Activated naive CD4-positive, alpha-beta T cell treated with anti-CD3 and anti-CD28 coated beads, Interleukin-2, amount 10 ng/mL, durations not matched to agents 7 days and 5 days (primary cell): ENCODE data around the gene BRD3.
A peak's percentile ranks its signal among the peaks of the same experiment; 100 is the strongest.
"Not testable (repeated sequence)": the region's sequence is repeated elsewhere in the genome, so short reads cannot be mapped to it uniquely, and the experiment has no call there.

Source experiments
- CTCF ChIA-PET: fragments of 350-600 bp; sonication (Branson Sonifier 250); formaldehyde crosslinking; loops from one replicate; lab custom pipeline; 2021; ENCODE audit warnings: antibody characterized with exemption; lab: Charles Lee
- DNase-seq: peaks from one replicate; pipeline ENCODE4 v3.0.0-alpha.2; 2020
- H3K27ac Mint-ChIP-seq: one replicate; pipeline ENCODE4 v1.8.0; 2021; ENCODE audit warnings: mild to moderate bottlenecking, moderate library complexity, mixed read lengths
- H3K27me3 Mint-ChIP-seq: one replicate; pipeline ENCODE4 v1.8.0; 2021; ENCODE audit warnings: mild to moderate bottlenecking, mixed read lengths
- H3K36me3 Mint-ChIP-seq: one replicate; pipeline ENCODE4 v1.8.0; 2021; ENCODE audit warnings: mixed read lengths
- H3K4me1 Mint-ChIP-seq: one replicate; pipeline ENCODE4 v1.8.0; 2021; ENCODE audit warnings: mixed read lengths
- H3K4me3 Mint-ChIP-seq: one replicate; pipeline ENCODE4 v1.8.0; 2021; ENCODE audit warnings: mild to moderate bottlenecking, moderate library complexity, mixed read lengths
- H3K9me3 Mint-ChIP-seq: one replicate; pipeline ENCODE4 v1.8.0; 2021; ENCODE audit warnings: mixed read lengths

Gene BRD3

GRCh38 chr9:134067904-134068743 is at the start of gene BRD3:
TSS of gene BRD3 (minus strand) at chr9:134068026. CDS start at chr9:134053477, 14,549 bp downstream.
- Mint-ChIP-seq H3K4me1 (peaks cover 36% of the 10 kb centered on the region), H3K27me3 (peaks cover 44% of the 10 kb centered on the region), H3K36me3 (peaks cover 3% of the 10 kb centered on the region), H3K27ac (peak within 1 kb of the TSS; percentile 98), H3K4me3 (peak within 1 kb of the TSS; percentile 90), H3K9me3 (no peaks in the 10 kb centered on the region)
- CTCF ChIA-PET, result no interaction called here
- peak; percentile 84 for DNase-seq

- CTCF ChIA-PET, result no interaction called here
- no peak for DNase-seq
- Mint-ChIP-seq H3K9me3 (no peaks in the 10 kb centered on the region), H3K36me3 (no peaks in the 10 kb centered on the region), H3K4me1 (no peaks in the 10 kb centered on the region), H3K4me3 (no peak overlapping the region), H3K27ac (no peak overlapping the region), H3K27me3 (peaks cover 11% of the 10 kb centered on the region)
Measured at GRCh38 chr9:134112561-134112960, 44.7 kb upstream of the BRD3 start.

GRCh38 chr9:134111064-134111463 is 43.2 kb upstream of the BRD3 start:
- Mint-ChIP-seq H3K9me3 (no peaks in the 10 kb centered on the region), H3K4me3 (no peak overlapping the region), H3K36me3 (no peaks in the 10 kb centered on the region), H3K4me1 (no peaks in the 10 kb centered on the region), H3K27ac (no peak overlapping the region), H3K27me3 (peaks cover 16% of the 10 kb centered on the region)
- CTCF ChIA-PET, result no interaction called here
- DNase-seq, result no peak

- H3K4me1 Mint-ChIP-seq, result no peaks in the 10 kb centered on the region
- peaks cover 8% of the 10 kb centered on the region for H3K27me3 Mint-ChIP-seq
- no peak overlapping the region for H3K27ac Mint-ChIP-seq
- no peaks in the 10 kb centered on the region for H3K36me3 Mint-ChIP-seq
- no peak for DNase-seq
- CTCF ChIA-PET, result no interaction called here
- H3K9me3 Mint-ChIP-seq, result no peaks in the 10 kb centered on the region
- no peak overlapping the region for H3K4me3 Mint-ChIP-seq
Measured at GRCh38 chr9:134103391-134103998, 35.7 kb upstream of the BRD3 start.

- CTCF ChIA-PET, result no interaction called here
- Mint-ChIP-seq H3K4me1 (no peaks in the 10 kb centered on the region), H3K36me3 (no peaks in the 10 kb centered on the region), H3K9me3 (no peaks in the 10 kb centered on the region), H3K4me3 (no peak overlapping the region), H3K27ac (no peak overlapping the region), H3K27me3 (peaks cover 7% of the 10 kb centered on the region)
- DNase-seq, result no peak
Measured at GRCh38 chr9:134101623-134102149, 33.9 kb upstream of the BRD3 start.

GRCh38 chr9:134101133-134101532 is 33.3 kb upstream of the BRD3 start:
- CTCF ChIA-PET, result not testable (repeated sequence)

GRCh38 chr9:134100040-134100439 is 32.2 kb upstream of the BRD3 start:
- no peak for DNase-seq
- Mint-ChIP-seq H3K4me3 (no peak overlapping the region), H3K27ac (no peak overlapping the region), H3K9me3 (no peaks in the 10 kb centered on the region), H3K27me3 (peaks cover 4% of the 10 kb centered on the region), H3K4me1 (no peaks in the 10 kb centered on the region), H3K36me3 (no peaks in the 10 kb centered on the region)
- CTCF ChIA-PET, result interaction anchor here (0.9 to 2.1 kb wide), 3 partner anchors 74 to 318 kb away, joined by 3 to 9 read pairs (median 5); no protein-coding TSS in a partner anchor

More at GRCh38 chr9:134101133-134101532, 33.3 kb upstream of the BRD3 start:
- not testable (repeated sequence) for DNase-seq, H3K27me3 Mint-ChIP-seq, H3K36me3 Mint-ChIP-seq, H3K9me3 Mint-ChIP-seq, H3K4me3 Mint-ChIP-seq, H3K27ac Mint-ChIP-seq, H3K4me1 Mint-ChIP-seq

- CTCF ChIA-PET, result interaction anchor here (0.9 to 2.1 kb wide), 4 partner anchors 73 to 317 kb away, joined by 3 to 9 read pairs (median 6); no protein-coding TSS in a partner anchor
- H3K27ac Mint-ChIP-seq, result no peak overlapping the region
- H3K36me3 Mint-ChIP-seq, result no peaks in the 10 kb centered on the region
- peaks cover 4% of the 10 kb centered on the region for H3K27me3 Mint-ChIP-seq
- DNase-seq, result peak; percentile 72
- no peaks in the 10 kb centered on the region for H3K9me3 Mint-ChIP-seq
- no peaks in the 10 kb centered on the region for H3K4me1 Mint-ChIP-seq
- no peak overlapping the region for H3K4me3 Mint-ChIP-seq
Measured at GRCh38 chr9:134099123-134099761, 31.4 kb upstream of the BRD3 start.

GRCh38 chr9:134089972-134090371 is 22.1 kb upstream of the BRD3 start:
- H3K9me3 Mint-ChIP-seq, result no peaks in the 10 kb centered on the region
- H3K27ac Mint-ChIP-seq, result no peak overlapping the region
- no peak overlapping the region for H3K4me3 Mint-ChIP-seq
- H3K36me3 Mint-ChIP-seq, result no peaks in the 10 kb centered on the region
- DNase-seq, result no peak
- CTCF ChIA-PET, result no interaction called here
- peaks cover 16% of the 10 kb centered on the region for H3K27me3 Mint-ChIP-seq
- no peaks in the 10 kb centered on the region for H3K4me1 Mint-ChIP-seq

- H3K27ac Mint-ChIP-seq, result no peak overlapping the region
- H3K9me3 Mint-ChIP-seq, result no peaks in the 10 kb centered on the region
- no peak for DNase-seq
- CTCF ChIA-PET, result no interaction called here
- H3K4me3 Mint-ChIP-seq, result no peak overlapping the region
- no peaks in the 10 kb centered on the region for H3K36me3 Mint-ChIP-seq
- peaks cover 11% of the 10 kb centered on the region for H3K27me3 Mint-ChIP-seq
- no peaks in the 10 kb centered on the region for H3K4me1 Mint-ChIP-seq
Measured at GRCh38 chr9:134088063-134088725, 20.4 kb upstream of the BRD3 start.

- H3K27me3 Mint-ChIP-seq, result peaks cover 11% of the 10 kb centered on the region
- no peak overlapping the region for H3K4me3 Mint-ChIP-seq
- no peaks in the 10 kb centered on the region for H3K9me3 Mint-ChIP-seq
- no peaks in the 10 kb centered on the region for H3K36me3 Mint-ChIP-seq
- CTCF ChIA-PET, result no interaction called here
- H3K27ac Mint-ChIP-seq, result no peak overlapping the region
- DNase-seq, result no peak
- no peaks in the 10 kb centered on the region for H3K4me1 Mint-ChIP-seq
Measured at GRCh38 chr9:134085674-134086073, 17.8 kb upstream of the BRD3 start.

- Mint-ChIP-seq H3K4me3 (no peak overlapping the region), H3K36me3 (no peaks in the 10 kb centered on the region), H3K27ac (no peak overlapping the region), H3K27me3 (peaks cover 19% of the 10 kb centered on the region), H3K4me1 (no peaks in the 10 kb centered on the region), H3K9me3 (no peaks in the 10 kb centered on the region)
- DNase-seq, result no peak
- CTCF ChIA-PET, result no interaction called here
Measured at GRCh38 chr9:134083451-134083850, 15.6 kb upstream of the BRD3 start.

- H3K27me3 Mint-ChIP-seq, result peaks cover 52% of the 10 kb centered on the region
- peaks cover 11% of the 10 kb centered on the region for H3K9me3 Mint-ChIP-seq
- no peak overlapping the region for H3K27ac Mint-ChIP-seq
- no peak for DNase-seq
- H3K36me3 Mint-ChIP-seq, result no peaks in the 10 kb centered on the region
- no peaks in the 10 kb centered on the region for H3K4me1 Mint-ChIP-seq
- no peak overlapping the region for H3K4me3 Mint-ChIP-seq
- CTCF ChIA-PET, result no interaction called here
Measured at GRCh38 chr9:134076644-134077043, 8.8 kb upstream of the BRD3 start.

GRCh38 chr9:134075689-134076088 is 7.9 kb upstream of the BRD3 start:
- H3K4me3 Mint-ChIP-seq, CTCF ChIA-PET, H3K36me3 Mint-ChIP-seq, DNase-seq, H3K27ac Mint-ChIP-seq, H3K4me1 Mint-ChIP-seq: not testable (repeated sequence)
- Mint-ChIP-seq H3K27me3 (peaks cover 55% of the 10 kb centered on the region), H3K9me3 (peaks cover 11% of the 10 kb centered on the region)
